ENCODE results near the gene AKR7A3. TPM values are rescaled to one million over a fixed set of nuclear protein-coding genes. Genes with fewer than 3 reads are reported as not detected.

AKR7A3 gene
- total and polyA plus RNA-seq, 10 of the 15 experiments (the other 5 are each of a cell fraction or from before 2014, with no cell fraction given): 0.10 to 1.1 (median 0.25) TPM; not detected in 2

GRCh38 chr1:19325958-19326747, 37.6 kb upstream of the AKR7A3 start:
- TF ChIP-seq POLR2A (IDR thresholded peaks at IDR 0.05; ENCODE audit: low read depth, low read length) (peak; percentile 60), SIN3A (IDR thresholded peaks at IDR 0.05; ENCODE audit: low read depth, low read length) (no peak)
- Histone ChIP-seq H3K9ac (ENCODE audit: control insufficient read depth, insufficient read depth, low read length) (no peak overlapping the region), H3K36me3 (ENCODE audit: control insufficient read depth in 2 of 2, insufficient read depth in 2 of 2, low read length in 1 of 2) (peaks cover 4 to 12% of the 10 kb centered on the region in 2 experiments; a peak in 3 of 4 replicates)

GRCh38 chr1:19325368-19325957, 36.9 kb upstream of the AKR7A3 start:
- POLR2A ChIA-PET: no interaction called here
- 83% methylated on average over 19 of the region's 19 CpGs for WGBS (ENCODE audit: insufficient coverage, insufficient replicate concordance, low lambda C conversion rate, missing lambda C conversion rate)
- in situ Hi-C loops (cut with MboI): no loop called here
- no peak overlapping the region for H3K9ac ChIP-seq (ENCODE audit: control insufficient read depth, insufficient read depth, low read length)
- H3K79me2 ChIP-seq (ENCODE audit: control insufficient read depth, insufficient read depth, low read length): no peaks in the 10 kb centered on the region
- FAIRE-seq (no peak), ATAC-seq (no peak), DNase-seq (ENCODE audit: low read depth, low spot score) (no peak)
- no peak overlapping the region for H3K27ac ChIP-seq (ENCODE audit: control insufficient read depth, insufficient read depth)
- H3K4me2 ChIP-seq (ENCODE audit: control insufficient read depth, insufficient read depth): no peak overlapping the region
- no TSS peak for BruUV-seq (replicated peaks)
- no peak overlapping the region for H3K4me3 ChIP-seq
- SMC1A ChIA-PET (ENCODE audit: uncharacterized antibody, unreplicated experiment): no interaction called here
- no peak overlapping the region for H2AFZ ChIP-seq (ENCODE audit: control insufficient read depth, low read depth, low read length)
- no peaks in the 10 kb centered on the region for H4K20me1 ChIP-seq (ENCODE audit: control insufficient read depth, insufficient read depth)
- no peaks in the 10 kb centered on the region for H3K4me1 ChIP-seq (ENCODE audit: control insufficient read depth, insufficient read depth, low read length)
- RAD21 ChIA-PET (ENCODE audit: unreplicated experiment): no interaction called here
- H3K9me3 ChIP-seq (replicated peaks; ENCODE audit: control insufficient read depth, insufficient read depth, low read length): no peaks in the 10 kb centered on the region
- TF ChIP-seq, protein P1, sequence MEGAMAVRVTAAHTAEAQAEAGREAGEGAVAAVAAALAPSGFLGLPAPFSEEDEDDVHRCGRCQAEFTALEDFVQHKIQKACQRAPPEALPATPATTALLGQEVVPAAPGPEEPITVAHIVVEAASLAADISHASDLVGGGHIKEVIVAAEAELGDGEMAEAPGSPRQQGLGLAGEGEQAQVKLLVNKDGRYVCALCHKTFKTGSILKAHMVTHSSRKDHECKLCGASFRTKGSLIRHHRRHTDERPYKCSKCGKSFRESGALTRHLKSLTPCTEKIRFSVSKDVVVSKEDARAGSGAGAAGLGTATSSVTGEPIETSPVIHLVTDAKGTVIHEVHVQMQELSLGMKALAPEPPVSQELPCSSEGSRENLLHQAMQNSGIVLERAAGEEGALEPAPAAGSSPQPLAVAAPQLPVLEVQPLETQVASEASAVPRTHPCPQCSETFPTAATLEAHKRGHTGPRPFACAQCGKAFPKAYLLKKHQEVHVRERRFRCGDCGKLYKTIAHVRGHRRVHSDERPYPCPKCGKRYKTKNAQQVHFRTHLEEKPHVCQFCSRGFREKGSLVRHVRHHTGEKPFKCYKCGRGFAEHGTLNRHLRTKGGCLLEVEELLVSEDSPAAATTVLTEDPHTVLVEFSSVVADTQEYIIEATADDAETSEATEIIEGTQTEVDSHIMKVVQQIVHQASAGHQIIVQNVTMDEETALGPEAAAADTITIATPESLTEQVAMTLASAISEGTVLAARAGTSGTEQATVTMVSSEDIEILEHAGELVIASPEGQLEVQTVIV (IDR thresholded peaks at IDR 0.05; ENCODE audit: borderline replicate concordance, partially characterized antibody): no peak
- TF ChIP-seq ATF2 (IDR thresholded peaks at IDR 0.05; ENCODE audit: low read length) (no peak), NR2C1 (IDR thresholded peaks at IDR 0.05) (no peak)
- intact Hi-C loops (cut with micrococcal nuclease; ENCODE audit: unreplicated experiment): no loop called here
- peaks cover 4 to 12% of the 10 kb centered on the region in 2 experiments; a peak in 3 of 4 replicates for H3K36me3 ChIP-seq (ENCODE audit: control insufficient read depth in 2 of 2, insufficient read depth in 2 of 2, low read length in 1 of 2)
- CTCF ChIA-PET: no interaction called here
- no peaks in the 10 kb centered on the region for H3K27me3 ChIP-seq (replicated peaks in 1 of 2; ENCODE audit: control insufficient read depth in 2 of 2, insufficient read depth in 2 of 2, low read length in 1 of 2)

More at GRCh38 chr1:19325958-19326747, 37.6 kb upstream of the AKR7A3 start:
- POLR2A ChIA-PET: no interaction called here
- RAD21 ChIA-PET (ENCODE audit: unreplicated experiment): no interaction called here
- intact Hi-C loops (cut with micrococcal nuclease; ENCODE audit: unreplicated experiment): no loop called here
- CTCF ChIA-PET: no interaction called here
- ATAC-seq (peak; percentile 17; the same call in 1 of the 3 replicates), DNase-seq (ENCODE audit: low read depth, low spot score) (no peak), FAIRE-seq (no peak)
- Histone ChIP-seq H3K4me1 (ENCODE audit: control insufficient read depth, insufficient read depth, low read length) (no peaks in the 10 kb centered on the region), H3K4me2 (ENCODE audit: control insufficient read depth, insufficient read depth) (no peak overlapping the region), H2AFZ (ENCODE audit: control insufficient read depth, low read depth, low read length) (no peak overlapping the region), H3K27ac (ENCODE audit: control insufficient read depth, insufficient read depth) (no peak overlapping the region), H4K20me1 (ENCODE audit: control insufficient read depth, insufficient read depth) (no peaks in the 10 kb centered on the region), H3K4me3 (no peak overlapping the region), H3K9me3 (replicated peaks; ENCODE audit: control insufficient read depth, insufficient read depth, low read length) (no peaks in the 10 kb centered on the region), H3K79me2 (ENCODE audit: control insufficient read depth, insufficient read depth, low read length) (no peaks in the 10 kb centered on the region), H3K27me3 (replicated peaks in 1 of 2; ENCODE audit: control insufficient read depth in 2 of 2, insufficient read depth in 2 of 2, low read length in 1 of 2) (no peaks in the 10 kb centered on the region)
- in situ Hi-C loops (cut with MboI): no loop called here
- SMC1A ChIA-PET (ENCODE audit: uncharacterized antibody, unreplicated experiment): no interaction called here
- 70% methylated on average over 31 of the region's 32 CpGs for WGBS (ENCODE audit: insufficient coverage, insufficient replicate concordance, low lambda C conversion rate, missing lambda C conversion rate)
- BruUV-seq (replicated peaks): no TSS peak

All from GM12878 (cell line).